ENCODE measurements around the gene TMEM107.

DNA sequence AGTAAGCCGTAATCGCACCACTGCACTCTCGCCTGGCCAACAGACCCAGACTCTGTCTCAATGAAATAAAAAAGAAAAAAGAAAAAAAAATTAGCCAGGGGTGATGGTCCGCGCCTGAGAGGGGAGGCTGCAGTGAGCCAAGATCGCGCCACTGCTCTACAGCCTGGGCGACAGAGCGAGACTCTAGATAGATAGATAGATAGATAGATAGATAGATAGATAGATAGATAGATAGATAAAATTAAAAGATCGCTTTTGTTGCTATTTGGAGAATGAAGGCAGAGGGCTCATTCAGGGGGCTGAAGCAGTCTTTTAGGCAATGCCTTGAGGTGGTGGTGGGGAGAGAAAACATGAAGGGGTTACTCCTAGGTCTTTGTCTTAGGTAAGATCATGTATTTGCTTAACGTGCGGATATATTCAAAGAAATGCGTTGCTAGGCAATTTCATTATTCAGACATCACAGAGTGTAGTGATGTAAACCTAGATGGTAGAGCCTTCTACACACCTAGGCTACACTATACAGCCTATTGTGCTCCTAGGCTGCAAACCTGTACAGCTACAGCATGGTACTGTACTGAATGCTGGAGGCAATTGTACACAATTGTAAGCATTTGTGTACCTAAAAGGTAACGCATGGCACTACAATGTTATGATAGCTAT lies 47.9 kb downstream of the TMEM107 start:
- TF ChIP-seq, protein P1, sequence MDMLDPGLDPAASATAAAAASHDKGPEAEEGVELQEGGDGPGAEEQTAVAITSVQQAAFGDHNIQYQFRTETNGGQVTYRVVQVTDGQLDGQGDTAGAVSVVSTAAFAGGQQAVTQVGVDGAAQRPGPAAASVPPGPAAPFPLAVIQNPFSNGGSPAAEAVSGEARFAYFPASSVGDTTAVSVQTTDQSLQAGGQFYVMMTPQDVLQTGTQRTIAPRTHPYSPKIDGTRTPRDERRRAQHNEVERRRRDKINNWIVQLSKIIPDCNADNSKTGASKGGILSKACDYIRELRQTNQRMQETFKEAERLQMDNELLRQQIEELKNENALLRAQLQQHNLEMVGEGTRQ (IDR thresholded peaks at IDR 0.05; ENCODE audit: borderline replicate concordance, low read depth, low read length) = no peak
- no peak for TF ChIP-seq ATF3 (IDR thresholded peaks at IDR 0.05; ENCODE audit: borderline replicate concordance, extremely low read depth, low read depth, low read length)
- TF ChIP-seq BMI1 (IDR thresholded peaks at IDR 0.05; ENCODE audit: borderline replicate concordance) = no peak
- TF ChIP-seq, protein P2, sequence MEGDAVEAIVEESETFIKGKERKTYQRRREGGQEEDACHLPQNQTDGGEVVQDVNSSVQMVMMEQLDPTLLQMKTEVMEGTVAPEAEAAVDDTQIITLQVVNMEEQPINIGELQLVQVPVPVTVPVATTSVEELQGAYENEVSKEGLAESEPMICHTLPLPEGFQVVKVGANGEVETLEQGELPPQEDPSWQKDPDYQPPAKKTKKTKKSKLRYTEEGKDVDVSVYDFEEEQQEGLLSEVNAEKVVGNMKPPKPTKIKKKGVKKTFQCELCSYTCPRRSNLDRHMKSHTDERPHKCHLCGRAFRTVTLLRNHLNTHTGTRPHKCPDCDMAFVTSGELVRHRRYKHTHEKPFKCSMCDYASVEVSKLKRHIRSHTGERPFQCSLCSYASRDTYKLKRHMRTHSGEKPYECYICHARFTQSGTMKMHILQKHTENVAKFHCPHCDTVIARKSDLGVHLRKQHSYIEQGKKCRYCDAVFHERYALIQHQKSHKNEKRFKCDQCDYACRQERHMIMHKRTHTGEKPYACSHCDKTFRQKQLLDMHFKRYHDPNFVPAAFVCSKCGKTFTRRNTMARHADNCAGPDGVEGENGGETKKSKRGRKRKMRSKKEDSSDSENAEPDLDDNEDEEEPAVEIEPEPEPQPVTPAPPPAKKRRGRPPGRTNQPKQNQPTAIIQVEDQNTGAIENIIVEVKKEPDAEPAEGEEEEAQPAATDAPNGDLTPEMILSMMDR (IDR thresholded peaks at IDR 0.05 in 2 of 3, conservative IDR thresholded peaks at IDR 0.05 in 1 of 3; ENCODE audit: control insufficient read depth in 2 of 3, extremely low read depth in 1 of 3, insufficient read depth in 1 of 3, low read depth in 3 of 3, low read length in 3 of 3) = no peak
- no peak for TF ChIP-seq PBX3 (IDR thresholded peaks at IDR 0.05; ENCODE audit: insufficient replicate concordance, low read depth, low read length)
- TF ChIP-seq ZZZ3 (IDR thresholded peaks at IDR 0.05; ENCODE audit: control insufficient read depth, insufficient read length, low read depth) = no peak
- TF ChIP-seq, protein P3, sequence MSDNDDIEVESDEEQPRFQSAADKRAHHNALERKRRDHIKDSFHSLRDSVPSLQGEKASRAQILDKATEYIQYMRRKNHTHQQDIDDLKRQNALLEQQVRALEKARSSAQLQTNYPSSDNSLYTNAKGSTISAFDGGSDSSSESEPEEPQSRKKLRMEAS (IDR thresholded peaks at IDR 0.05; ENCODE audit: low read depth, low read length) = no peak
- TF ChIP-seq ZBED1 (IDR thresholded peaks at IDR 0.05; ENCODE audit: borderline replicate concordance) = no peak
- no peak for TF ChIP-seq POLR2A (IDR thresholded peaks at IDR 0.05; ENCODE audit: low read depth, low read length)
- TF ChIP-seq BRCA1 (IDR thresholded peaks at IDR 0.05; ENCODE audit: low read depth, low read length) = no peak
